HepG2 (cell line): ENCODE measurements around the gene NSUN5. TPM values are rescaled to one million over a fixed set of nuclear protein-coding genes. Genes with fewer than 3 reads are reported as not detected.

Experiments
- AGO1 ChIP-seq: fragments of 200-400 bp; formaldehyde crosslinking; IDR thresholded peaks from 2 replicates; pipeline ENCODE4 v1.6.1; 2017; ENCODE audit warnings: mild to moderate bottlenecking, low read depth, low read length, moderate library complexity; ENCODE audit not compliant: poor library complexity, severe bottlenecking
- DPF2 ChIP-seq: sonication (generic); formaldehyde crosslinking; IDR thresholded peaks from 2 replicates; pipeline ENCODE4 v1.4.0; 2020; ENCODE audit warnings: mild to moderate bottlenecking, low read depth, missing genetic modification reagents, borderline replicate concordance
- FOXO4 ChIP-seq: sonication (generic); formaldehyde crosslinking; conservative IDR thresholded peaks from 2 replicates; pipeline ENCODE4 v1.8.1; 2023; ENCODE audit warnings: missing genetic modification reagents
- HIC2 ChIP-seq: sonication (generic); formaldehyde crosslinking; IDR thresholded peaks from 2 replicates; pipeline ENCODE4 v1.9.0; 2022; ENCODE audit warnings: low read depth, missing genetic modification reagents
- PRDM4 ChIP-seq: sonication (generic); formaldehyde crosslinking; IDR thresholded peaks from 2 replicates; pipeline ENCODE4 v1.9.0; 2021; ENCODE audit warnings: missing genetic modification reagents, borderline replicate concordance
- REPIN1 ChIP-seq: sonication (generic); formaldehyde crosslinking; IDR thresholded peaks from 2 replicates; pipeline ENCODE4 v1.8.0; 2022; ENCODE audit warnings: missing genetic modification reagents, low read depth, mild to moderate bottlenecking, borderline replicate concordance
- RORA ChIP-seq: sonication (generic); formaldehyde crosslinking; IDR thresholded peaks from 2 replicates; pipeline ENCODE4 v1.5.0; 2020; ENCODE audit warnings: mild to moderate bottlenecking, missing genetic modification reagents, moderate library complexity
- RXRB ChIP-seq: IDR thresholded peaks from 2 replicates; pipeline ENCODE4 v1.6.1; 2016; ENCODE audit warnings: borderline replicate concordance, missing genetic modification reagents, missing compliant biosample characterization
- STAT5B ChIP-seq: sonication (generic); formaldehyde crosslinking; IDR thresholded peaks from 2 replicates; pipeline ENCODE4 v1.4.0; 2020; ENCODE audit warnings: missing genetic modification reagents
- STAT6 ChIP-seq: sonication (generic); formaldehyde crosslinking; IDR thresholded peaks from 2 replicates; pipeline ENCODE4 v1.4.0; 2020; ENCODE audit warnings: missing genetic modification reagents, mild to moderate bottlenecking, borderline replicate concordance
- ZBTB3 ChIP-seq: sonication (generic); formaldehyde crosslinking; IDR thresholded peaks from 2 replicates; pipeline ENCODE4 v1.4.0; 2020; ENCODE audit warnings: low read depth, mild to moderate bottlenecking, moderate library complexity, missing genetic modification reagents, borderline replicate concordance
- ZBTB7B ChIP-seq: sonication (generic); formaldehyde crosslinking; IDR thresholded peaks from 2 replicates; pipeline ENCODE4 v1.4.0; 2020; ENCODE audit warnings: missing genetic modification reagents
- ZNF367 ChIP-seq: sonication (generic); formaldehyde crosslinking; IDR thresholded peaks from 2 replicates; pipeline ENCODE4 v1.4.0; 2020; ENCODE audit warnings: missing genetic modification reagents, borderline replicate concordance
- ZNF414 ChIP-seq: sonication (generic); formaldehyde crosslinking; IDR thresholded peaks from 2 replicates; pipeline ENCODE4 v1.5.0; 2020; ENCODE audit warnings: missing genetic modification reagents
- ZNF567 ChIP-seq: sonication (generic); formaldehyde crosslinking; IDR thresholded peaks from 2 replicates; pipeline ENCODE4 v1.8.1; 2023; ENCODE audit warnings: mild to moderate bottlenecking, missing genetic modification reagents, borderline replicate concordance
- ZNF597 ChIP-seq: sonication (generic); formaldehyde crosslinking; IDR thresholded peaks from 2 replicates; pipeline ENCODE4 v1.5.0; 2020; ENCODE audit warnings: missing genetic modification reagents
- ZNF678 ChIP-seq: sonication (generic); formaldehyde crosslinking; IDR thresholded peaks from 2 replicates; pipeline ENCODE4 v1.4.0; 2020; ENCODE audit warnings: mild to moderate bottlenecking, missing genetic modification reagents
- ZNF768 ChIP-seq: sonication (generic); formaldehyde crosslinking; IDR thresholded peaks from 2 replicates; pipeline ENCODE4 v1.4.0; 2020; ENCODE audit warnings: missing genetic modification reagents
- polyA plus RNA-seq, 8 experiments: library from polyadenylated mRNA; depleted of rRNA in 3 of 8; stranded (reverse) in 7 of 8; unstranded in 1 of 8; fragments of >200 nt; fragmentation: Illumina TruSeq in 4 of 8; extraction: Trizol in 4 of 8; gene quantifications; 2 replicates each; pipeline versions ENCODE4 v1.2.1 to v1.2.3, GENCODE V29; 2011 to 2016; ENCODE audit warnings: low read depth in 4 of 8, missing spikeins in 1 of 8, mixed read lengths in 1 of 8; ENCODE audit not compliant: insufficient read depth in 1 of 8
- total RNA-seq, 5 experiments: library from RNA; depleted of rRNA; stranded (reverse); fragments of >200 nt; fragmentation: Illumina TruSeq; extraction: Trizol; gene quantifications; 2 replicates each; pipeline ENCODE4 v1.2.3, GENCODE V29; 2016; ENCODE audit warnings: low read depth in 1 of 5

Gene NSUN5
- total and polyA plus RNA-seq, 2 of the 13 experiments (the other 11 are each of a cell fraction or from before 2014, with no cell fraction given), result 19.9 to 35.8 TPM

DNA sequence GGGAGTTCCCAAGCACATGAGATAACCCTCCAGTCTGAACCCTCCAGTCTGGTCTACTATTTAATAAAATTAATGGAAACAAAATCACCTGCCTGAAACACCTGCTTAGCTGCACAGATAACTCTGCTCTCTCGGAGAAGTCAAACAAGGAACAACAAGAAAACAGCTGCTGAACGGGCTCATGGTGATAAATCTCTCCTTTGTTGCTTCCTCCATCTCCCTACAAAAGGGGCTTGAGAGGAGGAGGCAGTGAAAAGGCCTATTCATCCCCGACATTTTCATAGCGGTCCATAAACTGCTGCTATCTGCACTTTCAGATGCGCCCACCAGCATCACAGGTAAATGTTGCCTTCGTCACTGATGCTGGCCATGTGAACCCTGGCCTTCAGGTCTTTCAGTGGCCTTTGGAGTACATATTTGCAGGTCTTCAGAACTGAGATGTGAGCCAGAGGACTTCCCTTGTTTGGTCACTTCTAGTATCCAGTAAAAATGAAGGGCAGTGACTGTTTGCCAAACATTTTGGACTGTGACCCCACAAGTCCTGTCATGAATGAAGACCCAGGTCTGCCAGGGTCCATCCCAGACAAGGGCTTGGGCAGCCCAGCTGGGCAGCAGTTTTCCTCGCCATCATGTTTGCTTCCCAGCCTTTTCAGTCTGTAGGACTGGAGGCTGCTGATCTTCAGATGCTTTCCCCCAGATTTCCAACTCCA lies 35.2 kb upstream of the NSUN5 start (continued):
- TF ChIP-seq RXRB (CRISPR knock-in tag) (peak; percentile 25; the same call in 1 of the 2 replicates), RORA (CRISPR knock-in tag) (no peak), STAT5B (CRISPR knock-in tag) (no peak), PRDM4 (no peak), ZNF367 (CRISPR knock-in tag) (no peak), ZNF567 (CRISPR knock-in tag) (no peak), STAT6 (CRISPR knock-in tag) (no peak), HIC2 (peak; percentile 59; the same call in 1 of the 2 replicates), AGO1 (no peak), ZNF768 (CRISPR knock-in tag) (no peak), ZNF414 (CRISPR knock-in tag) (no peak), DPF2 (CRISPR knock-in tag) (0 out of 2 replicates have a peak, but pooled peaks have one; percentile 31), FOXO4 (CRISPR knock-in tag) (no peak), ZNF597 (no peak), REPIN1 (CRISPR knock-in tag) (no peak), ZNF678 (CRISPR knock-in tag) (no peak), ZBTB3 (CRISPR knock-in tag) (no peak), ZBTB7B (CRISPR knock-in tag) (0 out of 2 replicates have a peak, but pooled peaks have one; percentile 30)
